Measurements from ENCODE around the gene NAT10.
"Not testable (repeated sequence)": the region's sequence is repeated elsewhere in the genome, so short reads cannot be mapped to it uniquely, and the experiment has no call there.

The NAT10 gene

GRCh38 chr11:34105079-34105956 lies at the start of gene NAT10:
Gene NAT10 (plus strand): TSS chr11:34105629. CDS start chr11:34108226, 2,597 bp downstream.
- peak; percentile 91 for DNase-seq

GRCh38 chr11:34056672-34057071 lies 48.8 kb upstream of the NAT10 start:
- no peak for DNase-seq

GRCh38 chr11:34063061-34063795 lies 42.2 kb upstream of the NAT10 start:
- no peak for DNase-seq

GRCh38 chr11:34064291-34064690 lies 41.1 kb upstream of the NAT10 start:
- no peak for DNase-seq

- no peak for DNase-seq
These were observed 39.8 kb upstream of the NAT10 start for GRCh38 chr11:34065505-34066203.

- DNase-seq: not testable (repeated sequence)
These were observed 38.7 kb upstream of the NAT10 start for GRCh38 chr11:34066766-34067165.

- DNase-seq: no peak
These were observed 37.9 kb upstream of the NAT10 start for GRCh38 chr11:34067383-34068065.

- DNase-seq: no peak
These were observed 37.3 kb upstream of the NAT10 start for GRCh38 chr11:34068111-34068510.

GRCh38 chr11:34071306-34071705 lies 34.1 kb upstream of the NAT10 start:
- DNase-seq: not testable (repeated sequence)

GRCh38 chr11:34072041-34072440 lies 33.4 kb upstream of the NAT10 start:
- no peak for DNase-seq

- no peak for DNase-seq
These were observed 32.6 kb upstream of the NAT10 start for GRCh38 chr11:34072832-34073231.

- DNase-seq: no peak
These were observed 31.0 kb upstream of the NAT10 start for GRCh38 chr11:34074391-34074790.

GRCh38 chr11:34075178-34075820 lies 30.1 kb upstream of the NAT10 start:
- DNase-seq: no peak

- DNase-seq: no peak
These were observed 24.8 kb upstream of the NAT10 start for GRCh38 chr11:34080609-34081008.

GRCh38 chr11:34084637-34085036 lies 20.8 kb upstream of the NAT10 start:
- no peak for DNase-seq

GRCh38 chr11:34086554-34087283 lies 18.7 kb upstream of the NAT10 start:
- DNase-seq: no peak

GRCh38 chr11:34091825-34092224 lies 13.6 kb upstream of the NAT10 start:
- no peak for DNase-seq

GRCh38 chr11:34094900-34095299 lies 10.5 kb upstream of the NAT10 start:
- not testable (repeated sequence) for DNase-seq

- DNase-seq: no peak
These were observed 6.6 kb upstream of the NAT10 start for GRCh38 chr11:34098813-34099212.

GRCh38 chr11:34104680-34105078 lies 750 bp upstream of the NAT10 start:
- DNase-seq: no peak

- DNase-seq: no peak
These were observed 602 bp downstream of the NAT10 start for GRCh38 chr11:34105957-34106504.
